SK-N-SH (cell line): ENCODE results near the gene MYMX.

ENCODE experiments used
- EZH2phosphoT487 ChIP-seq: fragments of 200-600 bp; sonication (generic); IDR thresholded peaks from 2 replicates; pipeline ENCODE4 v1.6.1; 2017; ENCODE audit warnings: low read depth, mixed run types, mild to moderate bottlenecking, antibody characterized with exemption, moderate library complexity, borderline replicate concordance
- GATA2 ChIP-seq: sonication (generic); formaldehyde crosslinking; IDR thresholded peaks from 2 replicates; pipeline ENCODE4 v1.5.0; 2020; ENCODE audit warnings: mild to moderate bottlenecking, missing genetic modification reagents
- MAX ChIP-seq: IDR thresholded peaks from 2 replicates; pipeline ENCODE4 v1.4.0; 2012; ENCODE audit warnings: low read depth
- MXI1 ChIP-seq: IDR thresholded peaks from 2 replicates; pipeline ENCODE4 v1.6.1; 2012; ENCODE audit warnings: mild to moderate bottlenecking, low read depth, low read length, improper control_type of control experiment

- TF ChIP-seq MXI1, result no peak
- no peak for TF ChIP-seq GATA2 (CRISPR knock-in tag)
- TF ChIP-seq EZH2phosphoT487, result no peak
- no peak for TF ChIP-seq MAX
Measured at GRCh38 chr6:44199883-44200282, 16.8 kb upstream of the MYMX start.
